K562 (cell line): Measurements from ENCODE around the gene AIFM3. TPM values are rescaled to one million over a fixed set of nuclear protein-coding genes. Genes with fewer than 3 reads are reported as not detected.

ENCODE experiments used
- ATF1 ChIP-seq, 2 experiments: fragments of 450-650 bp in 1 of 2; IDR thresholded peaks; 2 replicates each; pipeline ENCODE4 v1.6.1; 2016; ENCODE audit warnings: missing compliant biosample characterization in 1 of 2, missing genetic modification characterization in 1 of 2
- GTF2A2 ChIP-seq: IDR thresholded peaks from 2 replicates; pipeline ENCODE4 v1.6.1; 2016; ENCODE audit warnings: mild to moderate bottlenecking, missing genetic modification characterization, missing compliant biosample characterization
- JUNB ChIP-seq: fragments of 450-650 bp; formaldehyde crosslinking; conservative IDR thresholded peaks from 2 replicates; pipeline ENCODE4 v1.4.0; 2020; ENCODE audit warnings: mild to moderate bottlenecking
- JUND ChIP-seq, 2 experiments: IDR thresholded peaks; 2 replicates in 1 of 2; 3 replicates in 1 of 2; pipeline ENCODE4 v1.6.1; 2011; ENCODE audit warnings: borderline replicate concordance in 2 of 2, low read depth in 2 of 2, low read length in 2 of 2, improper control_type of control experiment in 1 of 2, missing biosample characterization in 1 of 2, missing genetic modification characterization in 1 of 2, missing genetic modification reagents in 1 of 2
- MYNN ChIP-seq, 2 experiments: sonication (generic); formaldehyde crosslinking in 1 of 2; IDR thresholded peaks; 2 replicates each; pipeline versions ENCODE4 v1.5.0 to v1.6.1; 2016 to 2020; ENCODE audit warnings: antibody characterized with exemption in 1 of 2, missing genetic modification reagents in 1 of 2
- RBFOX2 ChIP-seq: fragments of 200-400 bp; formaldehyde crosslinking; IDR thresholded peaks from 2 replicates; pipeline ENCODE4 v1.6.1; 2017; ENCODE audit warnings: low read depth, mild to moderate bottlenecking, low read length, moderate library complexity
- SP2 ChIP-seq: IDR thresholded peaks from 2 replicates; pipeline ENCODE4 v1.6.1; 2011; ENCODE audit warnings: mild to moderate bottlenecking, low read depth, low read length, moderate library complexity; ENCODE audit not compliant: poor library complexity, severe bottlenecking; ENCODE audit errors: extremely low read depth
- TAF7 ChIP-seq: fragments of 450-650 bp; IDR thresholded peaks from 2 replicates; pipeline ENCODE4 v1.6.1; 2016; ENCODE audit warnings: missing genetic modification characterization, missing compliant biosample characterization
- TBP ChIP-seq: optimal IDR thresholded peaks from 2 replicates; pipeline ENCODE3; 2011; ENCODE audit warnings: low read depth, low read length, improper control_type of control experiment
- TCF7L2 ChIP-seq: fragments of 150-350 bp; IDR thresholded peaks from 2 replicates; pipeline ENCODE4 v1.6.1; 2016; ENCODE audit warnings: low read depth, mild to moderate bottlenecking, low read length, moderate library complexity
- UBTF ChIP-seq, 2 experiments: IDR thresholded peaks; 2 replicates each; pipeline ENCODE4 v1.6.1; 2012; ENCODE audit warnings: improper control_type of control experiment in 2 of 2, low read depth in 2 of 2, low read length in 2 of 2, borderline replicate concordance in 1 of 2
- YY1 ChIP-seq, 3 experiments: IDR thresholded peaks; 2 replicates each; pipeline ENCODE4 v1.6.1; 2011; ENCODE audit warnings: low read length in 2 of 3, mild to moderate bottlenecking in 2 of 3, moderate library complexity in 2 of 3, borderline replicate concordance in 1 of 3, control low read depth in 1 of 3, low read depth in 1 of 3; ENCODE audit not compliant: insufficient read depth in 3 of 3, insufficient replicate concordance in 2 of 3, control insufficient read depth in 1 of 3, insufficient read length in 1 of 3; ENCODE audit errors: extremely low read depth in 1 of 3
- ZBTB12 ChIP-seq: fragments of 250-450 bp; sonication (Bioruptor Pico); IDR thresholded peaks from 2 replicates; pipeline ENCODE4 v1.4.0; 2020
- ZNF583 ChIP-seq: fragments of 250-450 bp; sonication (Bioruptor Pico); IDR thresholded peaks from 2 replicates; pipeline ENCODE4 v1.4.0; 2020
- ZNF592 ChIP-seq: fragments of 450-650 bp; IDR thresholded peaks from 2 replicates; pipeline ENCODE4 v1.6.1; 2017; ENCODE audit warnings: antibody characterized with exemption, mild to moderate bottlenecking
- polyA plus RNA-seq, 8 experiments: library from polyadenylated mRNA; depleted of rRNA in 4 of 8; stranded (reverse) in 5 of 8; unstranded in 3 of 8; fragments of >200 nt; fragmentation: Nextera tagmentation in 2 of 8; fragmentation: Illumina TruSeq in 1 of 8; extraction: Ambion mirVana in 2 of 8; extraction: Trizol in 1 of 8; gene quantifications; 2 replicates each; pipeline versions ENCODE4 v1.2.1 to v1.2.3, GENCODE V29; 2011 to 2014; ENCODE audit warnings: inconsistent platforms in 1 of 8, missing spikeins in 1 of 8
- total RNA-seq, 7 experiments: library from RNA; depleted of rRNA in 6 of 7; stranded (reverse); fragments of >200 nt in 6 of 7; fragmentation: Illumina TruSeq in 2 of 7; extraction: Trizol in 2 of 7; gene quantifications; 2 replicates each; pipeline versions ENCODE4 v1.2.1 to v1.2.3, GENCODE V29; 2011 to 2021; ENCODE audit warnings: low replicate concordance in 1 of 7
- TF ChIP-seq, protein P1 (sequence below): fragments of 450-650 bp; formaldehyde crosslinking; IDR thresholded peaks from 2 replicates; pipeline ENCODE4 v1.4.0; 2020; ENCODE audit warnings: mild to moderate bottlenecking, moderate library complexity

The AIFM3 gene
- total and polyA plus RNA-seq, 9 of the 15 experiments (the other 6 are each of a cell fraction or from before 2014, with no cell fraction given): 0.03 to 0.20 (median 0.07) TPM; not detected in 1

- TF ChIP-seq, protein P1, sequence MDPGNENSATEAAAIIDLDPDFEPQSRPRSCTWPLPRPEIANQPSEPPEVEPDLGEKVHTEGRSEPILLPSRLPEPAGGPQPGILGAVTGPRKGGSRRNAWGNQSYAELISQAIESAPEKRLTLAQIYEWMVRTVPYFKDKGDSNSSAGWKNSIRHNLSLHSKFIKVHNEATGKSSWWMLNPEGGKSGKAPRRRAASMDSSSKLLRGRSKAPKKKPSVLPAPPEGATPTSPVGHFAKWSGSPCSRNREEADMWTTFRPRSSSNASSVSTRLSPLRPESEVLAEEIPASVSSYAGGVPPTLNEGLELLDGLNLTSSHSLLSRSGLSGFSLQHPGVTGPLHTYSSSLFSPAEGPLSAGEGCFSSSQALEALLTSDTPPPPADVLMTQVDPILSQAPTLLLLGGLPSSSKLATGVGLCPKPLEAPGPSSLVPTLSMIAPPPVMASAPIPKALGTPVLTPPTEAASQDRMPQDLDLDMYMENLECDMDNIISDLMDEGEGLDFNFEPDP (CRISPR knock-in tag): no peak
- peak; percentile 46; the same call in 1 of the 2 replicates for TF ChIP-seq JUNB (CRISPR knock-in tag)
- no peak for TF ChIP-seq TCF7L2
- TF ChIP-seq MYNN (IDR thresholded peaks at IDR 0.05): no peak
- TF ChIP-seq MYNN (CRISPR knock-in tag; IDR thresholded peaks at IDR 0.05): no peak
- TF ChIP-seq RBFOX2: no peak
- TF ChIP-seq UBTF (IDR thresholded peaks at IDR 0.05; ENCODE audit: borderline replicate concordance in 1 of 2, low read depth in 2 of 2, low read length in 2 of 2): no peak
- TF ChIP-seq ZBTB12 (CRISPR knock-in tag): peak; percentile 11; the same call in 1 of the 2 replicates
- peak; percentile 63 for TF ChIP-seq JUND (IDR thresholded peaks at IDR 0.05; ENCODE audit: borderline replicate concordance, low read depth, low read length)
- 0 out of 3 replicates have a peak, but pooled peaks have one; percentile 39 for TF ChIP-seq JUND (tag; IDR thresholded peaks at IDR 0.05; ENCODE audit: borderline replicate concordance, low read depth, low read length)
- no peak for TF ChIP-seq TBP
- peak; percentile 1 for TF ChIP-seq SP2
- TF ChIP-seq ZNF583 (CRISPR knock-in tag): 0 out of 2 replicates have a peak, but pooled peaks have one; percentile 37
- peak in 2 of 3 experiments; percentile 16 to 75 for TF ChIP-seq YY1 (IDR thresholded peaks at IDR 0.05; ENCODE audit: borderline replicate concordance in 1 of 3, control insufficient read depth in 1 of 3, extremely low read depth in 1 of 3, insufficient read depth in 3 of 3, insufficient read length in 1 of 3, insufficient replicate concordance in 2 of 3, low read depth in 1 of 3, low read length in 2 of 3)
- no peak for TF ChIP-seq ZNF592
- TF ChIP-seq GTF2A2: no peak
- TF ChIP-seq ATF1 (CRISPR knock-in tag; IDR thresholded peaks at IDR 0.05): no peak
- peak; percentile 38; the same call in 1 of the 2 replicates for TF ChIP-seq ATF1 (tag; IDR thresholded peaks at IDR 0.05)
- TF ChIP-seq TAF7 (tag): no peak
These were observed 12.3 kb downstream of the AIFM3 start (continued) for GRCh38 chr22:20979243-20979809.
